Activated T-helper 1 cell treated with anti-CD3 and anti-CD28 coated beads, Interleukin-12 subunit alpha, Interleukin-12 subunit beta, Interleukin-2, Interleukin-4 antibody, amounts not matched to agents 30 ng/mL and 10 ng/mL and 1 ng/mL, durations not matched to agents 14 hours and 24 hours and 36 hours (primary cell): ENCODE measurements around the gene HIBADH. TPM values are rescaled to one million over a fixed set of nuclear protein-coding genes. Genes with fewer than 3 reads are reported as not detected.

Experiments
- DNase-seq: peaks from one replicate; pipeline ENCODE4 v3.0.0; 2021; ENCODE audit warnings: low spot score
- H3K27ac Mint-ChIP-seq: one replicate; pipeline ENCODE4 v1.8.0; 2021; ENCODE audit warnings: mild to moderate bottlenecking, mixed read lengths
- H3K27me3 Mint-ChIP-seq: one replicate; pipeline ENCODE4 v1.8.0; 2022; ENCODE audit warnings: mild to moderate bottlenecking, moderate library complexity, mixed read lengths; ENCODE audit not compliant: insufficient read depth
- H3K36me3 Mint-ChIP-seq: one replicate; pipeline ENCODE4 v1.8.0; 2021; ENCODE audit warnings: low read depth, mixed read lengths
- H3K4me1 Mint-ChIP-seq: one replicate; pipeline ENCODE4 v1.8.0; 2021; ENCODE audit warnings: low read depth, mixed read lengths
- H3K4me3 Mint-ChIP-seq: one replicate; pipeline ENCODE4 v1.8.0; 2021; ENCODE audit warnings: mild to moderate bottlenecking, moderate library complexity, mixed read lengths
- H3K9me3 Mint-ChIP-seq: one replicate; pipeline ENCODE4 v1.8.0; 2021; ENCODE audit warnings: mixed read lengths
- intact Hi-C: fragments of 100-400 bp; cut with micrococcal nuclease; formaldehyde crosslinking; loops from one replicate; pipeline ENCODE4 v1.15.1; 2024
- total RNA-seq: library from RNA; stranded (reverse); gene quantifications from 2 replicates; pipeline ENCODE4 v1.2.3, GENCODE V29; 2022

The HIBADH gene
- 21.0 and 21.2 TPM in 2 replicates for total RNA-seq

DNA sequence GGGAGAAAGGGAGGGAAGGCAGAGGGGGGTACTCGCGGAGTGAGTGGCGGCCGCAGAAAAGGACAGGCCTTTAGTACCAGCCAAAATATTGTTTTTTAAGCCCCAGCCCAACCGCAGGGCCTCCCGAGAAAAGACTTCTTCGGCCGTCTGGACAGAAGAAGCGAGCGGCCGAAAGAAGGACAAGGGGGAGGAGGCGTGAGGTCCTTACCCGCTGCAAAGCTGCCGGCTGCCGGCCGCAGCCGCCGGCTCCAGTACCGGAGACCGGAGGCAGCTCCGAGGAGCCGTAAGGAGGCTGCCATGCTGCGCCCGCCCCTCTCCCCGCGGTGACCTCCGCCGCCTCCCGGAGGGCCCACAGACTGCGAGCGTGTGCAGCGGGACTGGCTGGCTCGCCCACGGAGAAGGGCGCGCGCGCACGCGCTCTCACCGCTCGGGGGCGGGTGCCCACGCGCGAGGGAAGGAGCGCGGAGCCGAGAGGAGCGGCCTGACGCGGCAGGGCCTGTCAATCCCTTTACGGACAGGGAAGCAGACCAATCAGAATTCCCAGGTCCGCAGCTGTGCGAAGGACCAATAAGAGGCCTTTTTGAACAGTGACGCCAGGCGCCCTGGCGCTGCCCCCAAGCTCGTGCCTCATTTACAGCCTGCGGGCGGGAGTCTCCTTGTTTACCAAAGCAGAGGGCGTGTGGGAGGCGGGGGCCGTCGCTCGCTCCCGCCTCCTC is at the start of gene HIBADH:
Gene HIBADH, minus strand, starts transcription at position 394 of the 716 bp plus-strand sequence. Its CDS starts 95 bp downstream, at position 299.
- intact Hi-C loops: loop anchor here (1.0 to 10.0 kb wide), 9 partner anchors 16 to 1800 kb away; partner anchors contain the start of genes CBX3 and HNRNPA2B1
- Mint-ChIP-seq H3K27ac (peak within 1 kb of the TSS; percentile 81), H3K36me3 (peaks cover 2% of the 10 kb centered on the region), H3K27me3 (no peaks in the 10 kb centered on the region), H3K4me3 (peak within 1 kb of the TSS; percentile 86), H3K9me3 (peaks cover 5% of the 10 kb centered on the region), H3K4me1 (peaks cover 30% of the 10 kb centered on the region)
- peak; percentile 96 for DNase-seq

DNA sequence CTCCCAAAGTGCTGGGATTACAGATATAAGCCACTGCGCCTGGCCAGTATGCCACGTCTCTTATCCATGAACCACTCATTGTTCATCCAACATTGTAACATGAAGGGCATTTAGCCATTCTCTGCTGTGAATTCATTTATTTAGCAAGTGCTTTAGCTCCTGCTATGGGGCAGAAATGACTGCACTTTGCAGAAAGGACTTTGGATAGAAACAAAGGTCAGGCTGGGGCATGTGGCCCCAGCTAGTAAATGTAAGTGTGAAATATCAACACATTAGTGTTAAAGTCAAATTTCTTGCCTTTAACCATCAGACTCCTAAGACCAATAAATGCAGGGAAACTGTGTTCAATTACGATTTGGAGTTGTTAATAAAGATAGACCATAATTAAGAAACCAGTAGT is 49.5 kb upstream of the HIBADH start:
- Mint-ChIP-seq H3K4me3 (no peak overlapping the region), H3K27ac (no peak overlapping the region), H3K9me3 (no peaks in the 10 kb centered on the region), H3K4me1 (no peaks in the 10 kb centered on the region), H3K27me3 (peaks cover 10% of the 10 kb centered on the region), H3K36me3 (no peaks in the 10 kb centered on the region)
- no peak for DNase-seq
- intact Hi-C loops: no loop called here

DNA sequence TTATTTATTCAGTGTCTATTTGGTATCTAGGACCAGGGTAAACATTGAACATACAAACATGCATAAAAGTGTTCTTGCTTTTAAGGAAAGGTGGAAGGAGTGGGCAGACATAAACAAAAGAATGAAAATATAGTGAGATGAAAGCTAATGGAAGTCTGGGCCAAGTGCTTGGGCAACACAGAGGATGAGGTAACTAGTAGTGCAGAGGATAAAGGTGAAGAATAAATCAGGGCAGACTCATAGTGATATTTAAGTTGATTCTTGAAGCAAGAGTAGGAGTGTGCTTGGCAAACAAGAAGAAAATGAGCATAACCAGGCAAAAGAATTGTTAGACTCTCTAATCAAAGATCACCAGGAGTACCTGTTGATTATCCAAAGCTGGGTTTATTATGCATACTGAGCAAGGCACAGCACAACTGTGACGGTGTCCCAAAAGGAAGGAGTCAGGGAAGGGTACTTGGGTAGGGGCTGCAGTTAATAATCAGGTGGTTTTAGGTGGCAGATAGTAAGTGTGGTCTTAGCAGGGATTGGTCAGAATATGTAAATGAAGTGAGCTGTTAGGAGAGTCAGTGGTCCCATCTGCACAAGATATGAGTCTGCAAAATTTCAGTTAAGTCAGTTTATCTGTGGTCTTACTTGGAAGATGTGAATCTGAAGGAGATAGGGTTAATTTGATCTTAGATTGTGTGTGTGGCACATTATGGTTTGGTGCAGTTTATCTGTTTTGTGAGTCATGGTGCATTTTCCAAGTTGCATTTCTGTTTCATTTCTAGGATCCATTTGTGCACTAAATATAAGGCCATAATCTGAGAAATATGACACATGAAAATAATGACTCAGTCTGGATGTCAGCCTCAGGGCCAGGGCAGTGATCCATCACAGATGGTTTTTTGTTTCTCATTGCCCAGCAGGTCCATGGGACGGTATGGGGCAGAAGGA is 46.7 kb upstream of the HIBADH start:
- H3K36me3 Mint-ChIP-seq: no peaks in the 10 kb centered on the region
- H3K27ac Mint-ChIP-seq: no peak overlapping the region
- H3K4me1 Mint-ChIP-seq: no peaks in the 10 kb centered on the region
- intact Hi-C loops: no loop called here
- no peak overlapping the region for H3K4me3 Mint-ChIP-seq
- DNase-seq: no peak
- peaks cover 13% of the 10 kb centered on the region for H3K27me3 Mint-ChIP-seq
- no peaks in the 10 kb centered on the region for H3K9me3 Mint-ChIP-seq

DNA sequence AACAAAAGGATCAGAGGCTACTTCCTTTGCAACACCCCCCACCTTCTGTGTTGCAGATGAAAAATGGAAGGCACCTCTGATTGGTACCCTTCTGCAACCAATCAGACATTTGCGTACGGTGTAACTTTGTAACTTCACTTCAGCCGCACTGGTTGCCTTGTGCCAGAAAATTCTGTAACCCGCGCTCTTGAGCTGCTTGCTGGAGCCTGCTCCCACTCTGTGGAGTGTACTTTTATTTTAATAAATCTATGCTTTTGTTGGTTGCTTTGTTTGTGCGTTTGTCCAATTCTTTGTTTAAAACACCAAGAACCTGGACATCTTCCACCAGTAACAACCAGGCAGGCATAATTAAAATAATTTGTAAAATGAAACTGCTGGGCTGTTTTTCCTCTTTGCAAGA is 45.8 kb upstream of the HIBADH start:
- intact Hi-C loops: no loop called here
- no peak for DNase-seq
- H3K4me1 Mint-ChIP-seq: no peaks in the 10 kb centered on the region
- no peaks in the 10 kb centered on the region for H3K36me3 Mint-ChIP-seq
- no peak overlapping the region for H3K27ac Mint-ChIP-seq
- H3K27me3 Mint-ChIP-seq: peaks cover 8% of the 10 kb centered on the region
- H3K4me3 Mint-ChIP-seq: no peak overlapping the region
- H3K9me3 Mint-ChIP-seq: no peaks in the 10 kb centered on the region

DNA sequence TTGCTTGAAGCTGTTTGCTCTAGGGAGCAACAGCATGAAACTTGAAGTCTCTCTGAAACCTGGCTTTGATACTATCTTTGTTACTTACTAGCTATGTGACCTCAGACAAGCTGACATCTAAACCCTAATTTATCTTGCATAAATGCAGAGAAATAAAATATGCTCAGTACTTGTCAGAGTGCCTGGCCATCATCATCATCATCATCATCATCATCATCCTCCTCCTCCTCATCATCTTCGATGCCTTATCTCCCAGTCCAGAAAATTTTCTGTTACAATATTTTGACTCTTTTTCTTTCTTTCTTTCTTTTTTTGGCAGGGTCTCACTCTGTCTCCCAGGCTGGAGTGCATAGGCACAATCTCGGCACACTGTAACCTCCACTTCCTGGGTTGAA is 42.5 kb upstream of the HIBADH start:
- no peak overlapping the region for H3K27ac Mint-ChIP-seq
- H3K9me3 Mint-ChIP-seq: no peaks in the 10 kb centered on the region
- H3K36me3 Mint-ChIP-seq: no peaks in the 10 kb centered on the region
- intact Hi-C loops: no loop called here
- H3K4me3 Mint-ChIP-seq: no peak overlapping the region
- H3K27me3 Mint-ChIP-seq: peaks cover 10% of the 10 kb centered on the region
- DNase-seq: no peak
- H3K4me1 Mint-ChIP-seq: no peaks in the 10 kb centered on the region

DNA sequence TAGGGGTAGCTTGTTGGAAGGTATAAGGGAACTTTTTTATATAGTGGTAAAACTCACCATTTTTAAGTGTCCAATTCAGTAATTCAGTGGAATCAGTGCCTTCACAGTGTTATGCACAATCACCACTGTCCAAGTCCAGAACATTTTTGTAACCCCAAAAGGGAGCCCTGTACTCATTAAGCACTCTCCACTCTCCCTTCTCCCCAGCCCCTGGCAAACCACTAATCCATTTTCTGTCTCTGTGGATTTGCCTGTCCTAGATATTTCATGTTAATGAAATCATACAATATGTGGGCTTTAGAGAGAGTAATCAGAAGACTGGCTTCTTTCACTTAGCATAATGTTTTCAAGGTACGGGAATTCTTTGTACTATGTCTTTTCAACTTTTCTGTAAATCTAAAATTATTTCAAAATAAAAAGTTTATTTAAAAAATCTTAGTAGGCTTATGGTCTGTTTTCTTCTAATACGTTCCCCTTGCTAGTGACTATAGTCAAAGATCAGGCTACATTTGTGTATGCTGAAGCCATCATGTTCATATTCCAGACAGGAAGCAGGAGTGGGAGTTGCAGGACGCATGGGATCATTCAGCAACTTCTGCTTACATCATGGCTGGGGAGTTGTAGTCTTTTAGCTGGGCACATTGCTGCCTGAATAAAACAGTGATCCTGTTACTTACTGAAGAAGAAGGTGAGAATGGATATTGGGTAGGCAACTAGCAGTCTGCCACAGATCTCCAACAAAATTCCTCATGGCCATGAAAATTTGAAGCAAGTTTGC is 41.9 kb upstream of the HIBADH start:
- Mint-ChIP-seq H3K27ac (no peak overlapping the region), H3K36me3 (no peaks in the 10 kb centered on the region), H3K4me1 (no peaks in the 10 kb centered on the region), H3K9me3 (no peaks in the 10 kb centered on the region), H3K4me3 (no peak overlapping the region), H3K27me3 (peaks cover 10% of the 10 kb centered on the region)
- intact Hi-C loops: no loop called here
- DNase-seq: no peak

DNA sequence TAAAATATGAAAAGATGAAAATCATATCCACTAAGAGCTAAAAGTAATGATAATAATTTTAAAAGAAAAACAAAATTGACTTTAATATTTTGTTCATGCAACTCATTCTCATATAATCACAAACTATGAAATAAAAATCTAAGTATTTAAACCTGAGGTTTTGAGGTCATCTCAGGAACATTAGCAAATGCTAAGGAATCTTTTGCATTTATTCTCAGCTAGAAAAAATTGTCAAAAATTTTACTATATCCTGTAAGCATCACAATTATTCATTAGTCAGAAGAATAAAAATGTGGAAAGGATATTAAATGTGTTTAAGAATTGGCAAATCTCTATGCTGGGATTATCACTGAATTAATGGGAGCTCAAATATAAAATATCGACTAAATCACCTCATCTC is 40.5 kb upstream of the HIBADH start:
- H3K4me3 Mint-ChIP-seq: no peak overlapping the region
- H3K4me1 Mint-ChIP-seq: no peaks in the 10 kb centered on the region
- peaks cover 8% of the 10 kb centered on the region for H3K27me3 Mint-ChIP-seq
- no peaks in the 10 kb centered on the region for H3K9me3 Mint-ChIP-seq
- no peak for DNase-seq
- no peak overlapping the region for H3K27ac Mint-ChIP-seq
- no peaks in the 10 kb centered on the region for H3K36me3 Mint-ChIP-seq
- intact Hi-C loops: no loop called here

DNA sequence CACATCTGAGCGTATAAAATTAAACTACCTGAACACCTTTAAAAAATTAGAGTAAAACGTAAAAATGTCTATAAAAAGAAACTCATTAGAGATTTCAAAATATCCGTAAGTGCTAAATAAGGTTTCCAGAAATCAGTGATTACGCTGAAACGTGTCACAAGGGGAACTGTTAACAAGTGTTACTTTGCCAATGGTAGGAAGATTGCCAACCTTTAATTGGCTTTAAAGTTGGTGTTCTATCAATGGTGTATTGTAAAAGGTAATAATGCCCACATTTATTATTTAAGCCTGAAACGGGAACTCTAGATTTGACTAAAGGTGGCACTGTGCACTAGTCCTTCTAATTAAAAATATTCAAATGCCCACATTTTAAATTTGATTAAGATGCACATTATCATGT is 37.8 kb upstream of the HIBADH start:
- DNase-seq: no peak
- Mint-ChIP-seq H3K27me3 (peaks cover 8% of the 10 kb centered on the region), H3K4me3 (no peak overlapping the region), H3K36me3 (no peaks in the 10 kb centered on the region), H3K27ac (no peak overlapping the region), H3K9me3 (no peaks in the 10 kb centered on the region), H3K4me1 (no peaks in the 10 kb centered on the region)
- intact Hi-C loops: no loop called here

DNA sequence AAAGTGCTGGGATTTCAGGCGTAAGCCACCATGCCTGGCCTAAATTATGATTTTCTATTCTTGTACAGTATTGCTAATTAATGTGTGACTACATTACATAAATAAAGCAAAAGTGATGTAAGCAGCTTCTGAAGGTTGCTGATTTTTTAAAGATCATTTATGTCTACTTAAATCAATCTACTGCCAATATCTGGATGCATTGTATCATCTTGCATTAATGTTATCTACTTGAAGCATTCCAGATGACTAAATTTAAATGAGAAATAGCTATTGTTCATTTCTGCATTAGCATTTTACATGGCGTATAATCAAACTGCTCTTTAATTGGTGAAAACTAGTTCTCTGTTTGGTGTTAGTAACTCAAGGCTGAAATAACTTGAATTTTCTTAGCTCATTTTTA is 37.1 kb upstream of the HIBADH start:
- intact Hi-C loops: no loop called here
- H3K27me3 Mint-ChIP-seq: peaks cover 6% of the 10 kb centered on the region

DNA sequence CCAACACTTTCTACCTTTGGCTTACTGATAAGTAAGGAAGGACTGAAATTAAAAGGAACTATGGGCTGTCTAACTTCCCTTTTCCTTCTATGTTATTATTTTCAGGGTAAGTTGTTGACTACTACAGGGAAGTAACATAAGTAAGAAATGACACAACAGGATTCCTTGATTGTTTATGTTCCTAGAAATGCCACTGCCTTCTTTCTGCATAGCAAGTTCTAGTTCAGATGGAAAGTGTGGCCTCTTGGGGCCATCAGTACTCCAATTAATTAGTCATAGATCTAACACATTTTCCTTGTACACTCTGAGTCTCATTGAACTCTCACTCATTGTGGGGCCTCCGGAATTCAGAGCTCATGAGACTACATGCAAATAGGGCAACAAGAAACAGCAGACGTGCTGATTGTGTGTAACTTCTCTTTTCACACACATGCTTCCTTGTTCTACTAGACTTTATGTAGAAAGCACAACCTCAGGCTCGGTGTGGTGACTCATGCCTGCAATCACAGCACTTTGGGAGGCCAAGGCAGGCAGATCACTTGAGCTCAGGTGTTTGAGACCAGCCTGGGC is 35.3 kb upstream of the HIBADH start:
- H3K4me3 Mint-ChIP-seq: no peak overlapping the region

More for the DNA sequence above, 37.1 kb upstream of the HIBADH start:
- Mint-ChIP-seq H3K27ac (no peak overlapping the region), H3K36me3 (no peaks in the 10 kb centered on the region), H3K4me3 (no peak overlapping the region), H3K9me3 (no peaks in the 10 kb centered on the region), H3K4me1 (no peaks in the 10 kb centered on the region)
- DNase-seq: no peak

DNA sequence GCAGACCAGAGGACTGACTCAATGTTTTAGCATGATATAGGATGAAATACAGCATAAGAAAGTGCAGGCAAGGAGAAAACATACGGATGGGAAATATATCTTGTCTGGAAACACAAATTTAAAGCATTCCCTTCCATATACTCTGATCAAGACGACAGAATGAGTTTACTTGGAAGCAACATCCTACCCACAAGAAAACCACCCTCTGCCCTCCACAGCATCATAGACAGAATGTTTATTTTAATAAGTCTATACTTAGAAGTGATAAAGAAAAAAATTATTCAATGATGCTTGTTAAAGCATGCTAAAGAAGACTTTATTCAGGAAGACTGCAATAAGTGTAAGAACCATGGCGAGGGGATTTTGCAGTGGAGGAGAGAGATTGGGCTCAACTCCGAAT is 32.4 kb upstream of the HIBADH start:
- no peak for DNase-seq
- intact Hi-C loops: no loop called here
- H3K27ac Mint-ChIP-seq: no peak overlapping the region
- no peaks in the 10 kb centered on the region for H3K4me1 Mint-ChIP-seq
- H3K27me3 Mint-ChIP-seq: peaks cover 3% of the 10 kb centered on the region
- H3K4me3 Mint-ChIP-seq: no peak overlapping the region
- no peaks in the 10 kb centered on the region for H3K36me3 Mint-ChIP-seq
- H3K9me3 Mint-ChIP-seq: no peaks in the 10 kb centered on the region

More for the DNA sequence above, 35.3 kb upstream of the HIBADH start:
- no peak overlapping the region for H3K27ac Mint-ChIP-seq
- no peak for DNase-seq
- no peaks in the 10 kb centered on the region for H3K36me3 Mint-ChIP-seq
- H3K27me3 Mint-ChIP-seq: peaks cover 5% of the 10 kb centered on the region
- no peaks in the 10 kb centered on the region for H3K4me1 Mint-ChIP-seq
- intact Hi-C loops: no loop called here
- no peaks in the 10 kb centered on the region for H3K9me3 Mint-ChIP-seq

DNA sequence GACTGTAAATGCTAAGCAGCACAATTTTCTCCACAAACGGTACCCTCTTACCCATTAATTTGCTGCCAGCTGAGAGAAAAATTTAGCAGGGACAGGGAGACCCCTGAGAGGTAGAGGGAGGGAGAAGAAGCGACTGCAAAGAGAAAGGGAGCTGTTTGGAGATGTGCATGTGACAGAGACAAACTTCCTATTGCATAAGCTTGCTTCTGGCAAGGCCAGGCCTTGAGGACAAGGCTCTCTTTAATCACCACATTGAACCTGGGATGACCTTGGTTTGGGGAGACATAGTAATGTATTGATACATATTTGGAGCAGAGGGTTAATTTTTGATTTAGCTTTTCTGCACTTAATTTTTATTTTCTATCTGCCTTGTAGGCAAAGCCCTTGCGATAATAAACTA is 31.1 kb upstream of the HIBADH start:
- H3K27ac Mint-ChIP-seq: no peak overlapping the region
- no peaks in the 10 kb centered on the region for H3K4me1 Mint-ChIP-seq
- DNase-seq: no peak
- no peaks in the 10 kb centered on the region for H3K36me3 Mint-ChIP-seq
- H3K9me3 Mint-ChIP-seq: no peaks in the 10 kb centered on the region
- intact Hi-C loops: no loop called here
- peaks cover 3% of the 10 kb centered on the region for H3K27me3 Mint-ChIP-seq
- H3K4me3 Mint-ChIP-seq: no peak overlapping the region
